ENCODE results near the gene FAXC.

GRCh38 chr6:99269207-99269606 lies 80.3 kb downstream of the FAXC start:
- TF ChIP-seq POLR2A (IDR thresholded peaks at IDR 0.05; ENCODE audit: low read length): no peak
- TF ChIP-seq GATA1 (IDR thresholded peaks at IDR 0.05; ENCODE audit: low read depth, low read length): no peak
